Hepatocyte (in vitro differentiated cells): Measurements from ENCODE around the gene KRT35. TPM values are rescaled to one million over a fixed set of nuclear protein-coding genes. Genes with fewer than 3 reads are reported as not detected.

Source experiments
- DNase-seq: peaks from one replicate; pipeline ENCODE4 v3.0.0-alpha.2; 2016; ENCODE audit warnings: low spot score
- H2AFZ ChIP-seq: fragments of 200-600 bp; sonication (generic); 2 replicates; pipeline ENCODE4 v1.6.0; 2016; ENCODE audit warnings: antibody characterized with exemption, mild to moderate bottlenecking
- H3K27ac ChIP-seq: fragments of 200-600 bp; sonication (generic); 2 replicates; pipeline ENCODE4 v1.5.1; 2016; ENCODE audit warnings: mild to moderate bottlenecking
- H3K27me3 ChIP-seq: fragments of 200-600 bp; sonication (generic); 2 replicates; pipeline ENCODE4 v1.6.1; 2016
- H3K36me3 ChIP-seq: fragments of 200-600 bp; sonication (generic); replicated peaks from 2 replicates; pipeline ENCODE4 v1.5.1; 2016; ENCODE audit warnings: low read depth; ENCODE audit not compliant: insufficient read depth
- H3K4me1 ChIP-seq: fragments of 200-600 bp; sonication (generic); 2 replicates; pipeline ENCODE4 v1.5.1; 2016; ENCODE audit warnings: mild to moderate bottlenecking, moderate library complexity; ENCODE audit not compliant: insufficient read depth
- H3K4me2 ChIP-seq: fragments of 200-600 bp; sonication (generic); 2 replicates; pipeline ENCODE4 v1.6.0; 2016
- H3K4me3 ChIP-seq: fragments of 200-600 bp; sonication (generic); 2 replicates; pipeline ENCODE4 v1.5.1; 2016; ENCODE audit warnings: mild to moderate bottlenecking
- H3K79me2 ChIP-seq: fragments of 200-600 bp; sonication (generic); 2 replicates; pipeline ENCODE4 v1.6.0; 2017; ENCODE audit warnings: mild to moderate bottlenecking
- H3K9me2 ChIP-seq: fragments of 200-600 bp; sonication (generic); replicated peaks from 2 replicates; pipeline ENCODE4 v1.6.0; 2017; ENCODE audit warnings: mild to moderate bottlenecking; ENCODE audit not compliant: insufficient read depth
- H3K9me3 ChIP-seq: fragments of 200-600 bp; sonication (generic); 2 replicates; pipeline ENCODE4 v1.5.1; 2016; ENCODE audit warnings: low read depth, mild to moderate bottlenecking
- H4K20me1 ChIP-seq: fragments of 200-600 bp; sonication (generic); 2 replicates; pipeline ENCODE4 v1.6.0; 2016; ENCODE audit warnings: mild to moderate bottlenecking; ENCODE audit not compliant: insufficient read depth, poor library complexity, severe bottlenecking
- CTCF ChIP-seq: fragments of 200-600 bp; sonication (generic); IDR thresholded peaks from 2 replicates; pipeline ENCODE4 v1.5.1; 2016; ENCODE audit warnings: antibody characterized with exemption, mild to moderate bottlenecking; ENCODE audit not compliant: poor library complexity
- EZH2 ChIP-seq: fragments of 200-600 bp; sonication (generic); IDR thresholded peaks from 2 replicates; pipeline ENCODE4 v1.6.1; 2016; ENCODE audit warnings: antibody characterized with exemption, mild to moderate bottlenecking, borderline replicate concordance
- EZH2phosphoT487 ChIP-seq: fragments of 200-600 bp; sonication (generic); IDR thresholded peaks from one replicate; pipeline ENCODE4 v1.6.1; 2018; ENCODE audit warnings: antibody characterized with exemption, mild to moderate bottlenecking, low read depth, moderate library complexity; ENCODE audit not compliant: unreplicated experiment, severe bottlenecking
- WGBS: methylation state at CpG from one replicate; pipeline ENCODE4 v1.1.6; 2016; ENCODE audit warnings: low lambda C conversion rate; ENCODE audit errors: missing lambda C conversion rate; 5-methylcytosine and 5-hydroxymethylcytosine counted together
- polyA plus RNA-seq: library from polyadenylated mRNA; unstranded; fragments of >200 nt; fragmentation: Nextera tagmentation; extraction: Ambion mirVana; gene quantifications from 2 replicates; pipeline ENCODE4 v1.2.1, GENCODE V29; 2016
- total RNA-seq: library from RNA; depleted of rRNA; stranded (reverse); fragments of >200 nt; gene quantifications from 2 replicates; pipeline ENCODE4 v1.2.3, GENCODE V29; 2014

The KRT35 gene
- total and polyA plus RNA-seq, 2 experiments from 2014 or later: not detected

GRCh38 chr17:41439375-41439774, 41.6 kb downstream of the KRT35 start:
- no peaks in the 10 kb centered on the region for H3K27me3 ChIP-seq
- no peaks in the 10 kb centered on the region for H3K9me3 ChIP-seq
- no peaks in the 10 kb centered on the region for H4K20me1 ChIP-seq
- H3K4me3 ChIP-seq: no peak overlapping the region
- no peak for TF ChIP-seq EZH2phosphoT487
- TF ChIP-seq CTCF: no peak
- no peaks in the 10 kb centered on the region for H3K4me1 ChIP-seq
- WGBS: 73% methylated on average over 5 of the region's 5 CpGs
- no peaks in the 10 kb centered on the region for H3K79me2 ChIP-seq
- H3K27ac ChIP-seq: no peak overlapping the region
- H3K4me2 ChIP-seq: no peak overlapping the region
- no peaks in the 10 kb centered on the region for H3K9me2 ChIP-seq
- DNase-seq: no peak
- H2AFZ ChIP-seq: no peak overlapping the region
- no peaks in the 10 kb centered on the region for H3K36me3 ChIP-seq

GRCh38 chr17:41437769-41438168, 43.2 kb downstream of the KRT35 start:
- Histone ChIP-seq H3K9me3 (no peaks in the 10 kb centered on the region), H3K27me3 (no peaks in the 10 kb centered on the region), H3K4me2 (no peak overlapping the region), H2AFZ (no peak overlapping the region), H3K36me3 (no peaks in the 10 kb centered on the region), H3K27ac (no peak overlapping the region), H4K20me1 (no peaks in the 10 kb centered on the region), H3K4me3 (no peak overlapping the region), H3K79me2 (no peaks in the 10 kb centered on the region), H3K9me2 (no peaks in the 10 kb centered on the region), H3K4me1 (no peaks in the 10 kb centered on the region)
- DNase-seq: no peak
- no peak for TF ChIP-seq EZH2
- TF ChIP-seq EZH2phosphoT487: no peak
- no peak for TF ChIP-seq CTCF
- WGBS: 86% methylated on average over 9 of the region's 9 CpGs

GRCh38 chr17:41437254-41437653, 43.7 kb downstream of the KRT35 start:
- H3K4me3 ChIP-seq: no peak overlapping the region
- TF ChIP-seq CTCF (no peak), EZH2 (no peak), EZH2phosphoT487 (no peak)
- no peaks in the 10 kb centered on the region for H3K4me1 ChIP-seq
- H3K27me3 ChIP-seq: no peaks in the 10 kb centered on the region
- no peak for DNase-seq
- WGBS: 93% methylated on average over 7 of the region's 7 CpGs
- H3K9me2 ChIP-seq: no peaks in the 10 kb centered on the region
- no peaks in the 10 kb centered on the region for H3K9me3 ChIP-seq
- no peaks in the 10 kb centered on the region for H4K20me1 ChIP-seq
- no peaks in the 10 kb centered on the region for H3K79me2 ChIP-seq
- no peak overlapping the region for H2AFZ ChIP-seq
- no peak overlapping the region for H3K4me2 ChIP-seq
- no peaks in the 10 kb centered on the region for H3K36me3 ChIP-seq
- no peak overlapping the region for H3K27ac ChIP-seq

- 64% methylated on average over 5 of the region's 5 CpGs for WGBS
- Histone ChIP-seq H3K27me3 (no peaks in the 10 kb centered on the region), H3K9me2 (no peaks in the 10 kb centered on the region), H3K36me3 (no peaks in the 10 kb centered on the region), H3K4me2 (no peak overlapping the region), H4K20me1 (no peaks in the 10 kb centered on the region), H3K27ac (no peak overlapping the region), H3K4me3 (no peak overlapping the region), H3K4me1 (no peaks in the 10 kb centered on the region), H3K79me2 (no peaks in the 10 kb centered on the region), H2AFZ (no peak overlapping the region), H3K9me3 (no peaks in the 10 kb centered on the region)
- no peak for DNase-seq
- no peak for TF ChIP-seq CTCF
- no peak for TF ChIP-seq EZH2phosphoT487
Observed at GRCh38 chr17:41434415-41434814, 46.5 kb downstream of the KRT35 start.
